Astrocyte (in vitro differentiated cells and primary cell): ENCODE measurements around the gene SNX12. TPM values are rescaled to one million over a fixed set of nuclear protein-coding genes. Genes with fewer than 3 reads are reported as not detected.

Source experiments
- DNase-seq: peaks from one replicate; pipeline ENCODE4 v3.0.0-alpha.2; 2010; ENCODE audit warnings: low read depth
- FAIRE-seq: peaks from 2 replicates; lab custom pipeline; 2011; peaks lifted over from hg19 to GRCh38; lab: Jason Lieb, UNC
- H2AFZ ChIP-seq: 2 replicates; pipeline ENCODE4 v1.6.0; 2012; ENCODE audit warnings: low read depth, low read length, inconsistent platforms
- H3K27ac ChIP-seq: 2 replicates; pipeline ENCODE4 v1.5.1; 2011; ENCODE audit warnings: low read depth, low read length, inconsistent platforms
- H3K27me3 ChIP-seq: 2 replicates; pipeline ENCODE4 v1.6.0; 2011; ENCODE audit warnings: low read length, inconsistent platforms; ENCODE audit not compliant: insufficient read depth
- H3K36me3 ChIP-seq: 2 replicates; pipeline ENCODE4 v1.5.1; 2011; ENCODE audit warnings: low read length, inconsistent platforms; ENCODE audit not compliant: insufficient read depth
- H3K4me1 ChIP-seq: 2 replicates; pipeline ENCODE4 v1.5.1; 2011; ENCODE audit warnings: low read length, inconsistent platforms; ENCODE audit not compliant: insufficient read depth
- H3K4me2 ChIP-seq: 2 replicates; pipeline ENCODE4 v1.6.0; 2012; ENCODE audit warnings: low read length, inconsistent platforms
- H3K4me3 ChIP-seq: 2 replicates; pipeline ENCODE4 v1.5.1; 2011; ENCODE audit warnings: low read depth, mild to moderate bottlenecking, low read length, inconsistent platforms; ENCODE audit not compliant: insufficient read depth
- H3K79me2 ChIP-seq: 2 replicates; pipeline ENCODE4 v1.6.0; 2012; ENCODE audit warnings: mild to moderate bottlenecking, low read length, inconsistent platforms; ENCODE audit not compliant: insufficient read depth
- H3K9ac ChIP-seq: 2 replicates; pipeline ENCODE4 v1.6.0; 2012; ENCODE audit warnings: mild to moderate bottlenecking, low read length, inconsistent platforms
- H3K9me3 ChIP-seq: 2 replicates; pipeline ENCODE4 v1.5.1; 2012; ENCODE audit warnings: low read depth, mild to moderate bottlenecking, low read length, inconsistent platforms; ENCODE audit not compliant: insufficient read depth
- H4K20me1 ChIP-seq: 2 replicates; pipeline ENCODE4 v1.6.0; 2012; ENCODE audit warnings: low read length, inconsistent platforms; ENCODE audit not compliant: insufficient read depth
- H3K27ac Mint-ChIP-seq: one replicate; pipeline ENCODE4 v1.8.0; 2021; ENCODE audit warnings: mild to moderate bottlenecking, mixed read lengths; ENCODE audit not compliant: unreplicated experiment
- H3K27me3 Mint-ChIP-seq: one replicate; pipeline ENCODE4 v1.8.0; 2021; ENCODE audit warnings: low read depth, mixed read lengths; ENCODE audit not compliant: unreplicated experiment
- H3K36me3 Mint-ChIP-seq: one replicate; pipeline ENCODE4 v1.8.0; 2021; ENCODE audit warnings: low read depth, mixed read lengths; ENCODE audit not compliant: unreplicated experiment
- H3K4me1 Mint-ChIP-seq: one replicate; pipeline ENCODE4 v1.8.0; 2021; ENCODE audit warnings: low read depth, mixed read lengths; ENCODE audit not compliant: unreplicated experiment
- H3K4me3 Mint-ChIP-seq: one replicate; pipeline ENCODE4 v1.8.0; 2021; ENCODE audit warnings: mild to moderate bottlenecking, moderate library complexity, mixed read lengths; ENCODE audit not compliant: unreplicated experiment
- H3K9me3 Mint-ChIP-seq: one replicate; pipeline ENCODE4 v1.8.0; 2021; ENCODE audit warnings: mild to moderate bottlenecking, mixed read lengths; ENCODE audit not compliant: unreplicated experiment
- CTCF ChIP-seq: IDR thresholded peaks from 2 replicates; pipeline ENCODE4 v1.5.1; 2011; ENCODE audit warnings: low read depth, mild to moderate bottlenecking, inconsistent platforms, low read length, moderate library complexity; ENCODE audit not compliant: insufficient read depth
- EZH2 ChIP-seq: IDR thresholded peaks from 2 replicates; pipeline ENCODE4 v1.6.1; 2012; ENCODE audit warnings: mild to moderate bottlenecking, low read length, inconsistent platforms; ENCODE audit not compliant: insufficient read depth
- total RNA-seq: library from RNA; stranded (reverse); gene quantifications from 2 replicates; pipeline ENCODE4 v1.2.1, GENCODE V29; 2021

Gene SNX12
- total RNA-seq, 1 donor from 2014 or later, result 76.6 TPM

DNA sequence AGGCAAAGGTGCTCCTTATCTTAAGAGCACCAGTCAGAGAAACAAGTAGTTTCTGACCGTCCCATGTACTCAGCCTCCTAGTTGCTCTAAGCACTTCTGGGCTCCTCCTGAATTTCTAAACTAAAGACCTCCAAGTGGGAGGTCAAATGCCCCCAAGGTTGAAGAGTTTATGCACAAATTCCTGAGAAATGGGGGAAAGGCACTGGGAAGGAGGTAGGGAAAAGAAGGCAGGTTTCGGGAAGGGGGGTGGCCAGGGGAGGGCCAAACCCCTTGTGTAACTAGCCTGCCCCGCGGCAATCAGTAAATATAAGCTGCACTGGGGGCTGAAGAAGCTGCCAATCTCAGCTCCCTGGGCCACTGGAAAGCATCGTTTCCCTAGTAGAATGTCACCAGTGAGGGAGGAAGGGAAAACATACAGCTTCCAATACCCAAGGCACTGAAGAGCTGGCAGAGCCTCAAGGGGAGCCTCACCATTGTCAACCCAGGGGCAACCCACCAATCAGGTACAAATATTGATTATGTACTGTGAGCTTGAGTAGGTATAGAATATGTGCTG lies 30.9 kb upstream of the SNX12 start:
- Mint-ChIP-seq H3K27ac (no peak overlapping the region), H3K9me3 (no peaks in the 10 kb centered on the region), H3K27me3 (peaks cover 3% of the 10 kb centered on the region), H3K4me1 (peaks cover 19% of the 10 kb centered on the region), H3K4me3 (no peak overlapping the region), H3K36me3 (no peaks in the 10 kb centered on the region)
- H3K9me3 ChIP-seq, result no peaks in the 10 kb centered on the region
- H4K20me1 ChIP-seq, result no peaks in the 10 kb centered on the region
- TF ChIP-seq CTCF (no peak), EZH2 (no peak)
- DNase-seq, result no peak
- no peak overlapping the region for H3K4me2 ChIP-seq
- no peaks in the 10 kb centered on the region for H3K79me2 ChIP-seq
- H3K36me3 ChIP-seq, result no peaks in the 10 kb centered on the region
- no peak overlapping the region for H3K4me3 ChIP-seq
- H3K4me1 ChIP-seq, result peaks cover 3% of the 10 kb centered on the region
- H3K27ac ChIP-seq, result no peak overlapping the region
- no peak overlapping the region for H2AFZ ChIP-seq
- no peaks in the 10 kb centered on the region for H3K27me3 ChIP-seq
- no peak overlapping the region for H3K9ac ChIP-seq
- no peak for FAIRE-seq

DNA sequence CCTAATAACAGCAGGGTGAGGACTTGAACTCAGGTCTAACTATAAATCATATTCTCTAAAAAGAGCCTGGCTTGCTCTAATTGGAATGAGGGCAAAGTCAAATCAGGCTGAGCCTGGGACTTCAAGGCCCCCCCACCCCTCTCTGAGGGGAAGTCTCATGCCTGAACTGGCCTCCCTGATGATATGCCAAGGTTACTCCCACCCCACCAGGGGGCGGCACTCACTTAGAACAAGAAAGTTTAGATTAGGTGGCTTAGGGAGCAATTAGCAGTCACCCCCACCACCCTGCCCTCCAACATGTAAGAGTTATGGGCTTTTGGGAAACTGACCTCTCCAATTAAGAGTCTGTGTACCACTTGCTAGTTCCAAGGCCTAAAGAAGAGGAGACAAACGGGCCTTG lies 30.2 kb upstream of the SNX12 start:
- TF ChIP-seq EZH2 (no peak), CTCF (peak; percentile 6)
- H3K27me3 Mint-ChIP-seq, result peaks cover 3% of the 10 kb centered on the region
- no peak overlapping the region for H3K4me3 ChIP-seq
- H3K79me2 ChIP-seq, result no peaks in the 10 kb centered on the region
- H4K20me1 ChIP-seq, result no peaks in the 10 kb centered on the region
- H3K27ac Mint-ChIP-seq, result no peak overlapping the region
- no peak overlapping the region for H3K27ac ChIP-seq
- no peaks in the 10 kb centered on the region for H3K36me3 ChIP-seq
- no peak overlapping the region for H3K4me2 ChIP-seq
- H3K4me1 Mint-ChIP-seq, result peaks cover 15% of the 10 kb centered on the region
- no peaks in the 10 kb centered on the region for H3K9me3 ChIP-seq
- no peak overlapping the region for H3K4me3 Mint-ChIP-seq
- H3K27me3 ChIP-seq, result no peaks in the 10 kb centered on the region
- H3K9ac ChIP-seq, result no peak overlapping the region
- no peak for FAIRE-seq
- H2AFZ ChIP-seq, result no peak overlapping the region
- H3K36me3 Mint-ChIP-seq, result no peaks in the 10 kb centered on the region
- no peak for DNase-seq
- H3K4me1 ChIP-seq, result peaks cover 3% of the 10 kb centered on the region
- H3K9me3 Mint-ChIP-seq, result no peaks in the 10 kb centered on the region

DNA sequence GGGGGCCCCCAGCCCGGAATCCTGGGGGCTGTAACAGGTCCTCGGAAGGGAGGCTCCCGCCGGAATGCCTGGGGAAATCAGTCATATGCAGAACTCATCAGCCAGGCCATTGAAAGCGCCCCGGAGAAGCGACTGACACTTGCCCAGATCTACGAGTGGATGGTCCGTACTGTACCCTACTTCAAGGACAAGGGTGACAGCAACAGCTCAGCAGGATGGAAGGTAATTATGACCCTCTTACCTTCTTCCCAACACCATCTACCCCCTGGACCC lies 28.6 kb upstream of the SNX12 start:
- no peak for FAIRE-seq
- no peaks in the 10 kb centered on the region for H3K36me3 Mint-ChIP-seq
- Histone ChIP-seq H3K27ac (no peak overlapping the region), H3K27me3 (no peaks in the 10 kb centered on the region), H3K36me3 (no peaks in the 10 kb centered on the region), H3K4me2 (peak overlapping the region; percentile 99), H3K79me2 (no peaks in the 10 kb centered on the region), H3K9ac (peak overlapping the region; percentile 78), H3K4me1 (peaks cover 3% of the 10 kb centered on the region), H3K4me3 (peak overlapping the region; percentile 81), H2AFZ (peak overlapping the region; percentile 83), H4K20me1 (no peaks in the 10 kb centered on the region), H3K9me3 (no peaks in the 10 kb centered on the region)
- no peaks in the 10 kb centered on the region for H3K9me3 Mint-ChIP-seq
- H3K4me1 Mint-ChIP-seq, result peaks cover 7% of the 10 kb centered on the region
- H3K27me3 Mint-ChIP-seq, result peaks cover 3% of the 10 kb centered on the region
- peak overlapping the region; percentile 87 for H3K4me3 Mint-ChIP-seq
- H3K27ac Mint-ChIP-seq, result no peak overlapping the region
- no peak for DNase-seq
- TF ChIP-seq CTCF (no peak), EZH2 (no peak)
